GM19372 (cell line): ENCODE data around the gene CCT6B.
A peak's percentile ranks its signal among the peaks of the same experiment; 100 is the strongest.
"Not testable (repeated sequence)": the region's sequence is repeated elsewhere in the genome, so short reads cannot be mapped to it uniquely, and the experiment has no call there.

Source experiments
- ATAC-seq: cut with Tn5 transposase; IDR thresholded peaks from one replicate; pipeline ENCODE4 v1.9.1; 2021; ENCODE audit warnings: mild to moderate bottlenecking, low read depth, moderate library complexity; ENCODE audit not compliant: unreplicated experiment

The CCT6B gene

DNA sequence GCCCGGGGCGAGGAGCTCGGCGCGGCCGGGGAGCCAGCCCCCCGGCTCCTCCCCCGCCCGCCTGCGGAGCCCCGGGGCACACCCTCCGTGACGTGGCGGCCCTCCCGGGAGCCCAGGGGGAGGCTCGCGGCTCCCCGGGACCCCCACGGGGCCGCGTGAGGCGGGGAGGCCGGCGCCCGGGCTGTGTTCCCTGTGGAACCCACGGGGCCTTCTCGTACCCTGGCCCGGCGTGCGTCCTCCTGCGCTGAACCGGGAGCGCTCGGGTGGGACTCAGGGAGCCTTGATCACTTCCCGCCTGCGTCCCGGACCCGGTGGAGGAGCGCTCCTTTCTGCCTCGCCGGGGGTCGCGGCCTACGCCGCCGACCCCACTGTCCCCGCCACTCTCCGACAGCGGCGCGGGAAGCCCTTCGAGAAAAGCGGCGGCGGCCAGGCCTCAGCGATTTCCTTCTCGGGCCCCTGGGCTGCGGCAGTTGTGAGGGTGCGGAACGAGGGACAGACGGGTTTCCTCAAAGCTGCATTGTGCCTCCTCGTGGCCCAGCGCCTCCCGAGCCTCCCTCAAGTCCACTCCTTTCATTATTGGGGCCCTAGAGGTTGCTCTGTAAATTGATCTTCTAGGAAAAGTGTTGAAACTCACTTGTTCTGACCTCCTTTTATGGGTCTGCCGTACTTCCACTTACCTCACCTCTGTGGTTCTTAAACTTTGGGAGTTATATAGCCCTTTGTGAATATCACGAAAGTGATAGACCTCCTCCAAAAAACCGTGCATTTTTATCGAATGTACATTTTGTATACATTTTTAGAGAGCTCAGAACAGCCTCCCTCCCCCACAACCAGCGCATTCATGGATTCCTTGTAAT lies 19.6 kb upstream of the CCT6B start:
- ATAC-seq = peak; percentile 73

DNA sequence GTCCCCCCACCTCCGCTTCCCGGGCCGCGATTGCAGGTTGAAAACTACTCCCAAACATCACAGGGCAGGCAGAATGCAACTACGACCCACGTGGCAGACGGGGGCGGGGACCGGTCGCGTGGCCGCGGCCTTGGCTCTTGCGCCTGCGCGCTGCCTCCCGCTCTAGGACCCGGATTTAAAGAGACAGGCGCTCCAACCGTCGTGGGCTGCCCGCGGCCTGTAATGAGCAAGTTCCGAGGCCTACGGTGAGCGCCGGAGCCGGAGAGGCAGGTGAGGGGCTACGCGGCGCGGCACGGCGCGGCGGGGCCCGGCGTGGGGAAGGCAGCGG lies 19.1 kb upstream of the CCT6B start, which contains the start of gene LIG3:
TSS of gene LIG3 (plus strand) at position 160 of the 328 bp plus-strand sequence. CDS start 2,494 bp downstream, outside the sequence.
- ATAC-seq = peak; percentile 73

DNA sequence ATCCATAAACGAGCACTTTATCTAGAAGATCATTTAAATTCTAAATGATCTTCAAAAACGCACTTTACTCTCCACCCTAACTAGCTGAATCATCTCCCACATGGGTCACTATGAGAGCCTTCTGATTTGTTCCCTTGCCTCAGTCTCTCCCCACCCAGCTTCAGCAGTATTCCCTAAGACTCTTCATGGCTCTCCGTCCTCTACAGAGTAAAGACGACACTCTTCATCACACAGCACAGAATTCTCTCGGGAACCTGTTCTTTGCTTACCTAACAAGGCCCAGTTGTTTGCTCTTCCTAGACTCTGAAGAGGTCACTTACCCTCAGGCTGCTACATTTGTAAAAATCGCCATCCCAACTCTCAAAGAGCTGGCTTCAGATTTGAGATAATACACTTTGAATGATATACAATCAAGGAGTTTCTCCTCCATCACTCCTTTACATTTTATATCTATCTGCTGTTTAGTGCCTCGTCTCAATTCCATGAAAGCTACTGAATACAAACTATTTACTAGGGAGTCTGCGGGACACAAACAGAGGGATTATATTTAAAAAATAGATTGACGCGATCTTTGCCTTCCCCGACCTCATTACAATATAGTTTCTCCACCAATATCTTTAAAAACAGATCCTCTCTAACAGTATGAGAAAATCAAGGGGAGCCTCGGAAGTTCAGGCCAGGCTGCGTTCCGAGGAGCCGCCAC lies 18.5 kb upstream of the CCT6B start:
- no peak for ATAC-seq

DNA sequence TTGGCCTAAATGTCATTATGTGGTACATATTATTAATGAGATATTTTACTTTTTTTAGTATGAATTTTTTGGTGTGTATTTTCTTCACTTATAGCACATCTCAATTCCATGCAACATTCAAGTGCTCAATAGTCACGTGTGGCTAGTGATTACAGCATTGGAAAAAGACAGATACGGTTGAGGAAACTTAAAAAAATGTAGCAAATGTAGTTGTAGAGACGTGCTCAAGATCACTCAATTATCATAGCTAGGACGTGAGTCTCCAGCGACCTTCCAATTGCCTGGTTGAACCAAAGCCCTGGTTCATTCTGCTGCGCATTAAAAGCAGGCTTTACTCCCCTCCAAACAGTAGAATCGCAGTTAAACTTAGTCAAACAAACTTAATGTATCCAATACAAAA lies 17.9 kb upstream of the CCT6B start:
- ATAC-seq = no peak

DNA sequence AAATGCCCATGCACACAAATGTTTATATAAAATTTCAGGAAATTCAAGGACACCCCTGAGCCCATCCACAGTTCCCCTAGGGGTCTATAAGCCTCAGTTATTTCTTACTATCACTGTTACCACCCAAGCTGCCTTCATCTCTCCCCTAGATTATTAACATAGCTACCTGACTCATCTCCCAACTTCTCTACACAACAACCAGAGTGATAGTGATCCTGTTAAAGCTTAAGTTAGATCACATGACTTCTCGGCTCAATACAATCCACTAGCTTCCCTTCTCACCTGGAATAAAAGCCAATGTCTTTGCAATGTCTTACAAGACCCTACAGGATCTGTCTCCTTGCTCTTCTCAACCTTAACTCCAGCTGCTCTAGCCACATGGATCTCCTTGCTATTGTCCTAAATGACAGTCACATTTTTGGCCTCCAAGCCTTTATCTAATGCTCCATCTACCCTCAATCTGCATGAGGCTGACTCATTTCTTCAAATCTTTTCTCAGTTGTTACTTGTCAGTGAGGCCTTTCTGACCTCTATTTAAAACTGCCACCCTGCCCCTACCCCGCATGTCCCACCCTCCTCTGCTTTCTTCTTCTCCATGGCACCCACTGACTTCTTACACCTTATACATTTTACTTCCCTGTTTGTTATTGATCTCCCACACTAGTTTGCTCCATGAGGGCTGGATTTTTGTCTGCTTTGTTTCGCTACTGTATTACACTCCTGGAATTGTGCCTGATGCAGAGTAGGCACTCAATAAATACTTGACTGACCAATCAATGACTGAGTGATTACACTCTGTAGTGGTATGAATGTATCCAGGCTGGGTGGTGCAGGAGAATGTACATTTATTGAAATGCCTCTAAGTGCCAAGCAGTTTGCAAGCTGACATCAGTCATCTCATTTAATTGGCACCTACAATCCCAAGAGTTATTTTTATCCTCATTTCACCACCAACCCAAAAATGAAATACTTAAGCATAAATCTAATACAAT lies 13.8 kb upstream of the CCT6B start:
- ATAC-seq = no peak

DNA sequence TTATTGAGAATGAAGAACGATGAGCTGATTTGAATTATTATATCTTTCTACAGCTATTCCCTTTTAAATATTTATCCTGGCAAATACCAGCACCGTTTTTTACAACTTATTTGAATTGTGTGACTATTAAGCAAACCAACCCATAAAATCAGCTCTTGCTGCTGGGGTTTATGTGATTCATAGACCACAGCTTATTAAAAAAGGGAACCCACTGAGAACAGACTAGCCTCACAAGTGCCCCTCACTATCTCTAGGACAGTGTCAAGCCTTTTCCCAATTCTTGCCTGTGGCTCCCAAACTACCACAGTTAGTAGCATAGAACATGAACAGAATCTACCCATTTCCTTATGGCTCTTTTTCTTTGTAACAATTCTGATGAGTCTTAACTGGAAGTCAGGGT lies 12.9 kb upstream of the CCT6B start:
- ATAC-seq = no peak

DNA sequence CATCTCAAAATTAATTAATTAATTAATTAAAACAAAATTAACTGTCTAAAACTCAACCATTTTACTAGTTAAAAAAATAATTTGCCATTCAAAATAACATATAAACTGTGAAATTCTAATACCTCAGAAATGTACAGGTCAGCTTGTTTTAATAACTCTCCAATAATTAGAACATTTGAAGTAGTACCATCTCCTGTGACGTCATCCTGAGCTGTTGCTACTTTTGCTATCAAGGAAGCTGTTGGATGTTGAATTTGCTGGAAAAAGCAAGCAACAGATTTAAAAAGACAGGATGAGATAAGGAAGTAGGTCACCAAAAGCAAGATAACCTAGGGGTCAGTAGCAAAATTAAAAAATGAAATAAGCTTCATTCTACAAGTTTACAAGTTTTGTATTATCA lies 2.8 kb downstream of the CCT6B start:
- ATAC-seq = no peak

DNA sequence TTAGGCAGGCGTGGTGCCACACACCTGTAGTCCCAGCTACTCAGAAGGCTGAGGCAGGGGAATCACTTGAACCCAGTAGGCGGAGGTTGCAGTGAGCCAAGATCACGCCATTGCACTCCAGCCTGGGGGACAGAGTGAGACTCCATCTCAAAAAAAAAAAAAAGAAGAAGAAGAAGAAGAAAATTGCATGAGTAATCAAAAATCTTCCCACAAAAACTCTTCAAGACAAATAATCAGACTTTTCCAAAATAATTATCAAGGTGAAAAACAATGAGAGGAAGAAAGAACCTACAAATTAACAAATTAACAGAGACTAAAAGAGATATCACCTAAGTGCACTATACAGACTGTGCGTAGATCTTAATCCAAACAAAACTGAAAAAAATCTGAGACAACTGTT lies 10.5 kb downstream of the CCT6B start:
- ATAC-seq = not testable (repeated sequence)

DNA sequence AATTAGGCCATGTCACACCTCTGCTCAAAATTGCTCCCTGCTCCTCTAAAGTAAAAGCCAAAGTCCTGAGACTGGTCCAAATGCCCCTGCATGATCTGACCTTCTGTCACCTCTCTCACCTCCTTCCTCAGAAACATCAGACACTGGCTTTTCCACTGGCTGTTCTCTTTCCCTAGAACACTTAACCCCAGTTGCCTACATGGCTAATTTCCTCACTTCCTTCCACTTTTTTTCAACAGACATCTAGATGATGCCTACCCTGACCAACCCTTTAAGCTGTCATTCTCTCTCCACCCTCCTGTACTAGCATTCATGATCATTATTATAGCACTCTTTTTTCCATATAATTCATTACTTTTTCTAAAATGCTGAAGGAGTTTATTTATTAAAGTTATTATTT lies 31.0 kb downstream of the CCT6B start:
- ATAC-seq = no peak

DNA sequence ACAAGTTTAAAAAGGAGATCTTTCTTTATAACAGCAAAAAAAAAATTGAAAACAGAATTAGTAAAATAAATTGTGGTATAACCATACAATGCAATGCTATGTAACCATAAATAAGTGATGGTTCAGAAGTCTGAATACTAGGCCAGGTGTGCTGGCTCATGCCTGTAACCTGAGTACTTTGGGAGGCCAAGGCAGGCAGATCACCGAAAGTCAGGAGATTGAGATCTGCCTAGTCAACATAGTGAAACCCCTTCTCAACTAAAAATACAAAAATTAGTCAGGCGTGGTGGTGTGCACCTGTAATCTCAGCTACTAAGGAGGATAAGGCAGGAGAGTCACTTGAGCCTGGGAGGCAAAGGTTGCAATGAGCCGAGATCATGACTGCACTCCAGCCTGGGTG lies 34.6 kb downstream of the CCT6B start:
- no peak for ATAC-seq

DNA sequence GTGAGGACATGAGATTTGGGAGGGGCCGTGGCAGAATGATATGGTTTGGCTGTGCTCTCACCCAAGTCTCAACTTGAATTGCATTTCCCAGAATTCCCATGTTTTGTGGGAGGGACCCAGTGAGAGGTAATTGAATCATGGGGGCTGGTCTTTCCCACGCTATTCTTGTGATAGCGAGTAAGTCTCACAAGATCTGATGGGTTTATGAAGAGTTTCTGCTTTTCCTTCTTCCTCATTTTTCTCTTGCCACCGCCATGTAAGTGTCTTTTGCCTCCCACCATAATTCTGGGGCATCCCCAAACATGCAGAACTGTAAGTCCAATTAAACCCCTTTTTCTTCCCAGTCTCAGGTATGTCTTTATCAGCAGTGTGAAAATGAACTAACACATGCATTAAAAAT lies 40.6 kb downstream of the CCT6B start:
- ATAC-seq = no peak

DNA sequence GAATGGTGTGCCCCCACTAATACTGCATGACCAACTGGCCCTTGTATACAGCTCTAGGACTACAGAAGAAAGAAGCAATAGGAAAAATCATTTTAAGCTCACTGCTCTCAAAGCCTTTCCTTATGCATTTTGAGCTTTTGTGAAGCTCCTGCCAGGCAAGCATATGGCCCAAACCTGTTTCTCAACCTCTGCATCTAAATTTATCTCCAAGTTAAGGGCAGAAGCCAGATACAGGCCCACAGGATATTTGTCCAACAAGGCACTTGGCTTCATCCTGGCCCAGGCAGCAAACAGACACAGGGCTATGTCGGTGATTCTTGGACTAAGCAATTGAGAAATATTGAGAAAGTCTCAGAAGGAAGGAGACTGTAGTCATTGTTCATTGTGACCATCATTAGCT lies 43.9 kb downstream of the CCT6B start:
- no peak for ATAC-seq

DNA sequence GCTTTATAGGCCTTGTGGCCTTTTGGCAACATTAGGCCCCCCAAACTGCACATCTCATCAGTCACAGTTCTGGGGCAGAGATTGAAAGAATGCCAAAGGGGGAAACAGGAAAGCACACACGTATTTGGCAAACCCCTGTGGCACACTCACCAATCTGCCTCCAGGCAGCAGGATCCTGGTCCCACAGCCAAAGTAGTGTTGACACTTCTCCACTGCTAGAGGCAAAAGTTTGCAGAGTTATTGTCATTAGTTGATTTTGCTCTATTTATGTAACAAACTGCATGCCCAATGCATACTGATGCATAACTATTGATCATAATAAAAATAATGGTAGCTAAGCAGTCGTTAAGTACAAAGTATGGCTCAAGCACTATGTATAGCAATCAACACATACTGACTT lies 45.1 kb downstream of the CCT6B start:
- no peak for ATAC-seq

DNA sequence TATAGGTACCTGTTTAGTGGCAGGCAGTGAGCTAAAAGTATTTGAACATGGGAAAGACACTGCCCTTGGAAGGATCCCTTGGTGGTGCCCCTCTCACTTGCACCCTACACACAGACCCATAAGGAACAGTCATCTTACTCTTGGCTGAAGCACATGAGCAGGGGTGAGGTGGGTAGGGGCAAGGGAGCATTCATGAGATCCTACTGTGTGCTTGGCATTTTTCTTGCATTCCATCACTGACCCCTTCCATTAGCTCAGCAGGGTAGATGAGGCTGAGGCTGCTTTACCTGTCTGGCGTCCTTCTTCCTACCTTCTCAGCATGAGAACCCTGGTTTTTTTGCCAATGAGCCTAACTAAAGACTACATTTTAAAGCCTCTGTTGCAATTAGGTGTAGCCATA lies 48.3 kb downstream of the CCT6B start:
- ATAC-seq = no peak

DNA sequence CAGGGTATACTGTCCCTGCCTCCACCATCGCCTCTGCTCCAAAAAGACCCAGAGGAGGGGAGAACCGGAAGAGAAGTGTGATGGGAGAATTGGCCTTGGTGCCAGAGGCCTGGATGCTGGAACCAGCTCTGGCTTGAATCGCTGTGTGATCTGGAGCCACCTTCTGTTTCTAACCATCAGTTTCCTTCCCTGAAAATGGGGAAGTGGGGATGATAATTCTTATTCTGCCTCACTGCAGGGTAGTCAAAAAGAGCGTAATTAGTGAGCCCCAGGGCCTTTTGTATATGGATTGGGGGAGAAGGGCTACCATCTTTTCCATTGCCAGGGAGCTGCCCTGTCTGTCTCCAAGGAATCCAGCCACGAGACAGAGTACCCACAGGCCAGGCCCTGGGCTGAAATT lies 52.2 kb downstream of the CCT6B start:
- no peak for ATAC-seq

DNA sequence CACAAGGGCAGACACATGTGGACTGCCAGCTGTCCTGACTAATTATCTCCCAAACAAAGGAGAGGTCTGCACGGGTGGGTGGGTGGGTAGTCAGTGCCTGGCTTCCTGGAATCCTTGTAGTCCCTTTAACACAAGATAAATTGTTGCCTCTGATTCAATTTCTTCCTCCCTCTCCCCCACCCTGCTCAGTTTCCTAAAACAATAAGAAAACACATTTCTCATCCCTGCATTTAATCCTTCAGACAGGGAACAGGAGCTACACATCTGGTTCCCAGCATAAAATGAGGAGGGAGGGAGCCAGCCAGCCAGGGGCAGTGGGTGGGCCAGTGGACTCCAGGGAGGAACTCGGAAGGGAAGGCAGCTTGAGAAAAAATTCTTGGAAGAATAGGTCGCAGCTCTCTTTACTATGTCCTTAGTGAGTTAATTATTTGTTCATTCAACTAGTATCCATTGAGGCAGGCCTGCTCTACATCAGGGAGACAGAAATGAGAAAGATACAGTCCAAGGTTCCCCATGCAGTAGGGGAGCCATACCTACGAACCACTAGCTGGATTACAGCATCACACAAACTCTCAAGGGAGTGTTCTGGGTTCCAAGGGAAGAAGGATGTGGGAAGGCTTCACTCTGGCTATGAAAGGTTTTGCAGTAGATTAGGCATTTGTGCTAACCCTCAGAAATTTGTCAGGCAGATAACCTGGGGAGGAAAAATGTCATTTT lies 58.3 kb downstream of the CCT6B start:
- no peak for ATAC-seq

DNA sequence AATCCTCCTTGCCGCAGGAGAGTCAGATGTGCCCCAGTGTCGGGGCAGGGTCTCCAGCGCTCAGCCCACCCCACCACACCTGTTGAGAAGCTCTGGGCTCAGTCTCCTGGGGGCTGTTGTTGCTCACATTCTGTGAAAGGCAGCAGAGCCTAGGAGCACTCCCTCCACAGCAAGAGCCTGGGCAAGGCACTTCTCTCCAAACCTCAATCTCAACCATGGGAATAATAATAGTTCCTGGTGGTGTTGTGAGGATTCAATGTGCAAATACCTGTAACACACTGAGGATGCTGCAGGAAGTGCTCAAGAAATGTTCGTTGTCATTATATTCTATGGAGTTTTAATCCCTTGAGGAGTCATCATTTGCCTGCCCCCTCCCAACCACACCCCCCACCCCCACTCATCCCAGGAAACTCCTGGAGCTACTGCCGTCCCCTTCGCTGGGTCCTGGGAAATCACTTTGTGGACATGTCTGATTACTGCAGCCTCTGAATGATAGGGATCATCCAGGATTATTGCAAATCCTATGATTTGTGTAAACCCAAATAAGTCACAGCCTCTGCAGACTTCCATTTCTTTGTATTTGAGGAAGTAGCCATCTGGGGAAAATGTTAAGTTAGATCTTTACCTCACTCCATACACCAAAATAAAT lies 61.5 kb downstream of the CCT6B start:
- no peak for ATAC-seq

DNA sequence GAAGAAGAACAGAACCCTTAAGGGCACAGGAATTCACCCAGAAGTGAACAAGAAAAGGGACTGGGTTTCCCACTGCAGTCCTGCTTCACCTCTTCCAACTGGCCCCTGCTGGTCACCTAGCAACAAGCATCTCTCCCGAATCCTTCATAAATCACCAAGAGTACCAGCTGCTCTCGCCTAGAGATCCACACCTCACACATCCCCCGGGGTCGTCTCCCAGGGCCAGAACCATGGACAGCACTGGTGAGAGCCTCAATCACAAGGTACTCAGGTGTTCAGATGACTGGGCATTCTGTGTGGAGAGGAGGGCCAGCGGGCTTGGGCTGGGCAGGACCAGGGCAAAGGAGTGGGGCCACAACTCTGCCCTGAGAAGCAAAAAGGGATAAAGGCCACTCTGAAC lies 65.9 kb downstream of the CCT6B start:
- ATAC-seq = no peak

DNA sequence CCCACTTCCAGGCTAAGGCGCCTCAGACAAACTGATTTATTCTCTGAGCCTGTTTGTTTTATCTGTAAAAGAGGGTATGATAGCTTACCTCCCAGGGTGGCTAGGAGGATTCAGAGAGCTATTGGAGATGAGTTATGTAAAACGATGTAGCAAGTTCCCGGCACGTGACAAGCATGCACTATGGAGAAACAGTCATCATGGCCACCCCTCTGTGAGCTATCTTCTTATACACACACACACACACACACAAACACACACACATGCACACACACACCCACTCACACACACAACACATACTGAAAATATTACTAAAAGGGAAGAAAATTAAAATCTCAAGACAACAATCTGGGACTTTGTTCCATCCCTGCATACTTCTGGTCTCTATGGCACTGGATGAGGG lies 66.3 kb downstream of the CCT6B start:
- ATAC-seq = no peak
